A673 (cell line): Measurements from ENCODE around the gene DPM2. TPM values are rescaled to one million over a fixed set of nuclear protein-coding genes. Genes with fewer than 3 reads are reported as not detected.

ENCODE experiments used
- BruUV-seq: library from RNA; stranded (reverse); fragments of 400-500 nt; replicated peaks from 2 replicates; lab custom pipeline; 2021; lab: Mats Ljungman, UMichigan
- CTCF ChIA-PET: fragments of 300-600 bp; sonication (Branson Sonifier 250); formaldehyde crosslinking; loops from one replicate; lab custom pipeline; 2022; ENCODE audit warnings: antibody characterized with exemption; lab: Charles Lee
- POLR2A ChIA-PET: fragments of 300-600 bp; sonication (Branson Sonifier 250); formaldehyde crosslinking; loops from one replicate; lab custom pipeline; 2022; ENCODE audit warnings: antibody characterized with exemption; ENCODE audit not compliant: low non-redundant PET; lab: Charles Lee
- DNase-seq: peaks from one replicate; pipeline ENCODE4 v3.0.0-alpha.2; 2015; ENCODE audit warnings: low spot score
- H3K27ac ChIP-seq: fragments of 200-600 bp; sonication (generic); 2 replicates; pipeline ENCODE4 v1.5.1; 2016; ENCODE audit warnings: mixed run types, low read depth, mild to moderate bottlenecking, mixed read lengths, antibody characterized with exemption, low read length; ENCODE audit not compliant: poor library complexity, severe bottlenecking
- H3K27me3 ChIP-seq: fragments of 200-600 bp; sonication (generic); replicated peaks from 2 replicates; pipeline ENCODE4 v1.6.1; 2017; ENCODE audit warnings: mixed run types, low read depth, mild to moderate bottlenecking, mixed read lengths, antibody characterized with exemption, low read length; ENCODE audit not compliant: insufficient read depth, poor library complexity
- H3K36me3 ChIP-seq: fragments of 200-600 bp; sonication (generic); 2 replicates; pipeline ENCODE4 v1.6.1; 2016; ENCODE audit warnings: mixed run types, mild to moderate bottlenecking, mixed read lengths, antibody characterized with exemption, low read length; ENCODE audit not compliant: insufficient read depth, poor library complexity, severe bottlenecking
- H3K4me1 ChIP-seq: fragments of 200-600 bp; sonication (generic); 2 replicates; pipeline ENCODE4 v1.6.1; 2017; ENCODE audit warnings: mixed run types, mild to moderate bottlenecking, mixed read lengths, antibody characterized with exemption, low read length; ENCODE audit not compliant: insufficient read depth, poor library complexity, severe bottlenecking
- H3K4me3 ChIP-seq: fragments of 200-600 bp; sonication (generic); 2 replicates; pipeline ENCODE4 v1.5.1; 2016; ENCODE audit warnings: low read depth, mixed run types, mild to moderate bottlenecking, mixed read lengths, low read length; ENCODE audit not compliant: poor library complexity, severe bottlenecking
- H3K9me3 ChIP-seq: fragments of 200-600 bp; sonication (generic); 2 replicates; pipeline ENCODE4 v1.6.1; 2016; ENCODE audit warnings: mixed run types, low read depth, mild to moderate bottlenecking, mixed read lengths, antibody characterized with exemption, low read length; ENCODE audit not compliant: poor library complexity, severe bottlenecking
- CTCF ChIP-seq: fragments of 300-800, 200-600 bp; sonication (generic); conservative IDR thresholded peaks from 2 replicates; pipeline ENCODE4 v1.5.1; 2017; ENCODE audit warnings: low read depth, mild to moderate bottlenecking, antibody characterized with exemption, low read length, moderate library complexity, mixed read lengths
- EZH2 ChIP-seq: fragments of 200-600 bp; sonication (generic); IDR thresholded peaks from 2 replicates; pipeline ENCODE4 v1.6.1; 2017; ENCODE audit warnings: borderline replicate concordance, low read depth, mild to moderate bottlenecking, mixed read lengths, antibody characterized with exemption, low read length; ENCODE audit not compliant: poor library complexity, severe bottlenecking
- intact Hi-C: fragments of 100-400 bp; cut with micrococcal nuclease; formaldehyde crosslinking; loops from one replicate; pipeline ENCODE4 v1.10.0; 2022; ENCODE audit not compliant: unreplicated experiment
- total RNA-seq: library from RNA; stranded (reverse); gene quantifications from 2 replicates; pipeline ENCODE4 v1.2.3, GENCODE V29; 2021

The DPM2 gene
- total RNA-seq, 1 experiment from 2014 or later: 51.5 TPM

- DNase-seq: no peak
- no peaks in the 10 kb centered on the region for H3K9me3 ChIP-seq
- no peaks in the 10 kb centered on the region for H3K27me3 ChIP-seq
- H3K36me3 ChIP-seq: no peaks in the 10 kb centered on the region
- H3K27ac ChIP-seq: no peak overlapping the region
- POLR2A ChIA-PET: no interaction called here
- H3K4me3 ChIP-seq: peak overlapping the region; percentile 48
- peaks cover 14% of the 10 kb centered on the region for H3K4me1 ChIP-seq
- BruUV-seq: no TSS peak
- TF ChIP-seq CTCF (no peak), EZH2 (no peak)
- CTCF ChIA-PET: no interaction called here
- intact Hi-C loops: no loop called here
These were observed 11.4 kb downstream of the DPM2 start for GRCh38 chr9:127925959-127926905.

- TF ChIP-seq EZH2 (no peak), CTCF (no peak)
- ChIA-PET POLR2A (interaction anchor here (0.6 kb wide), 1 partner anchor 342 kb away, joined by 14 read pairs; no protein-coding TSS in a partner anchor), CTCF (interaction anchor here (1.4 kb wide), 1 partner anchor 190 kb away, joined by 3 read pairs; the partner anchor contains the start of gene TOR2A)
- no peaks in the 10 kb centered on the region for H3K36me3 ChIP-seq
- BruUV-seq: no TSS peak
- H3K9me3 ChIP-seq: no peaks in the 10 kb centered on the region
- H3K4me1 ChIP-seq: peaks cover 9% of the 10 kb centered on the region
- H3K27ac ChIP-seq: no peak overlapping the region
- no peak overlapping the region for H3K4me3 ChIP-seq
- no peaks in the 10 kb centered on the region for H3K27me3 ChIP-seq
- intact Hi-C loops: loop anchor here (5.0 kb wide), 3 partner anchors 423 to 988 kb away; no protein-coding TSS in a partner anchor
- DNase-seq: no peak
These were observed 12.8 kb downstream of the DPM2 start for GRCh38 chr9:127924736-127925444.

GRCh38 chr9:127923771-127924170 lies 13.9 kb downstream of the DPM2 start:
- POLR2A ChIA-PET: no interaction called here

More at GRCh38 chr9:127923771-127924170, 13.9 kb downstream of the DPM2 start:
- Histone ChIP-seq H3K27ac (no peak overlapping the region), H3K36me3 (no peaks in the 10 kb centered on the region), H3K4me3 (no peak overlapping the region), H3K27me3 (no peaks in the 10 kb centered on the region), H3K9me3 (no peaks in the 10 kb centered on the region), H3K4me1 (peaks cover 9% of the 10 kb centered on the region)
- CTCF ChIA-PET: no interaction called here
- TF ChIP-seq EZH2: no peak
- no peak for TF ChIP-seq CTCF
- DNase-seq: no peak
- no TSS peak for BruUV-seq
- intact Hi-C loops: loop anchor here (5.0 kb wide), 3 partner anchors 421 to 986 kb away; no protein-coding TSS in a partner anchor
